Lower leg skin (tissue), 4 donors: ENCODE results near the gene NOC2L. TPM values are rescaled to one million over a fixed set of nuclear protein-coding genes. Genes with fewer than 3 reads are reported as not detected.

ENCODE experiments used
- DNase-seq, 2 donors: peaks; one replicate each; pipeline ENCODE4 v3.0.0-alpha.2; 2019; ENCODE audit warnings: low spot score in 2 of 2
- H3K4me3 ChIP-seq: fragments of 200-600 bp; sonication (generic); 2 replicates; pipeline ENCODE4 v1.5.1; 2017; ENCODE audit warnings: mild to moderate bottlenecking, low read depth; ENCODE audit not compliant: poor library complexity, severe bottlenecking
- POLR2A ChIP-seq, 2 donors: fragments of 450-650 bp; IDR thresholded peaks; one replicate each; pipeline ENCODE4 v1.6.1; 2016 to 2017; ENCODE audit warnings: antibody characterized with exemption in 2 of 2, mild to moderate bottlenecking in 1 of 2, moderate library complexity in 1 of 2
- WGBS, 2 donors: methylation state at CpG; one replicate each; pipeline ENCODE4 v1.1.5; 2018; 5-methylcytosine and 5-hydroxymethylcytosine counted together
- intact Hi-C: fragments of 100-400 bp; cut with DNase I; formaldehyde crosslinking; loops from one replicate; pipeline ENCODE4 v1.15.0; 2023; ENCODE audit warnings: low total_unique reads
- total RNA-seq, 4 donors: library from RNA; depleted of rRNA; stranded (reverse); fragments of >200 nt; gene quantifications; one replicate each; pipeline ENCODE4 v1.1.0, GENCODE V29; 2016
- TF ChIP-seq, protein P1 (sequence below), 3 donors: fragments of 450-650 bp; IDR thresholded peaks; one replicate each; pipeline ENCODE4 v1.5.1; 2016; ENCODE audit warnings: antibody characterized with exemption in 3 of 3, mild to moderate bottlenecking in 3 of 3, moderate library complexity in 2 of 3

Gene NOC2L
- total RNA-seq, 4 donors from 2014 or later: 44.7 to 67.8 (median 59.6) TPM

- no peak for DNase-seq
- H3K4me3 ChIP-seq: no peak overlapping the region
- WGBS, 2 donors: 90 to 94% methylated on average over 33 to 37 of the region's 51 CpGs
- intact Hi-C loops: no loop called here
- TF ChIP-seq, protein P1, sequence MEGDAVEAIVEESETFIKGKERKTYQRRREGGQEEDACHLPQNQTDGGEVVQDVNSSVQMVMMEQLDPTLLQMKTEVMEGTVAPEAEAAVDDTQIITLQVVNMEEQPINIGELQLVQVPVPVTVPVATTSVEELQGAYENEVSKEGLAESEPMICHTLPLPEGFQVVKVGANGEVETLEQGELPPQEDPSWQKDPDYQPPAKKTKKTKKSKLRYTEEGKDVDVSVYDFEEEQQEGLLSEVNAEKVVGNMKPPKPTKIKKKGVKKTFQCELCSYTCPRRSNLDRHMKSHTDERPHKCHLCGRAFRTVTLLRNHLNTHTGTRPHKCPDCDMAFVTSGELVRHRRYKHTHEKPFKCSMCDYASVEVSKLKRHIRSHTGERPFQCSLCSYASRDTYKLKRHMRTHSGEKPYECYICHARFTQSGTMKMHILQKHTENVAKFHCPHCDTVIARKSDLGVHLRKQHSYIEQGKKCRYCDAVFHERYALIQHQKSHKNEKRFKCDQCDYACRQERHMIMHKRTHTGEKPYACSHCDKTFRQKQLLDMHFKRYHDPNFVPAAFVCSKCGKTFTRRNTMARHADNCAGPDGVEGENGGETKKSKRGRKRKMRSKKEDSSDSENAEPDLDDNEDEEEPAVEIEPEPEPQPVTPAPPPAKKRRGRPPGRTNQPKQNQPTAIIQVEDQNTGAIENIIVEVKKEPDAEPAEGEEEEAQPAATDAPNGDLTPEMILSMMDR (IDR thresholded peaks at IDR 0.05): no peak
- TF ChIP-seq POLR2A (IDR thresholded peaks at IDR 0.05): no peak
These were observed 5.9 kb upstream of the NOC2L start for GRCh38 chr1:964691-965525.

DNA sequence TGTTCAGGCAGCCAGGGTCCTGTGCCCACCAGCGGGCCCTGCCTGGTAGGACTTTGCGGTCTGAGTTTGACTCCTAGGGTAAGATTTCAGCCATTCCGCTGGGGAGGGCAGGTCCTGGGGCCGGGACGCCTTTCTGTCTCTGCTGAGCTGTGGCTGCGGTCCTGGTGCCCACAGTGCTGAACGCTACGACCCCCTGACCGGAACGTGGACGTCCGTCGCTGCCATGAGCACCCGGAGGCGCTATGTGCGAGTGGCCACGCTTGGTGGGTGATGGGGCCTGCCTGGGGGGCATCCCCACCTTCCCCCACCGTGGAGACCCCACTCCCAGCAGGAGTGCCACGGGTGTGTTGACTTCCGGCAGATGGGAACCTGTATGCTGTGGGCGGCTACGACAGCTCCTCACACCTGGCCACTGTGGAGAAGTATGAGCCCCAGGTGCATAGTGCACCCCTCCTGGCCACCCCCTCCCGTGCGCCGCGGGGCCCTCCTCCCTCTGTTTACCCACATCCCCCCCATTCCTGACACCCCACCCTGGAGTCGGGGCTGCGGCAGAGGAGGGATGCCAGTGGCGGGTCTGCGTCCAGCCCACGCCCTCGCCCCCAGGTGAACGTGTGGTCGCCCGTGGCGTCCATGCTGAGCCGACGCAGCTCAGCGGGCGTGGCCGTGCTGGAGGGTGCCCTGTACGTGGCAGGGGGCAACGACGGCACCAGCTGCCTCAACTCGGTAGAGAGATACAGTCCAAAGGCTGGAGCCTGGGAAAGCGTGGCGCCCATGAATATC, 4.9 kb upstream of the NOC2L start:
- H3K4me3 ChIP-seq: no peak overlapping the region
- WGBS, 2 donors: 83 to 86% methylated on average over 22 to 30 of the region's 47 CpGs
- no peak for DNase-seq
- TF ChIP-seq POLR2A (IDR thresholded peaks at IDR 0.05): no peak
- TF ChIP-seq, protein P1 (IDR thresholded peaks at IDR 0.05): no peak
- intact Hi-C loops: no loop called here

DNA sequence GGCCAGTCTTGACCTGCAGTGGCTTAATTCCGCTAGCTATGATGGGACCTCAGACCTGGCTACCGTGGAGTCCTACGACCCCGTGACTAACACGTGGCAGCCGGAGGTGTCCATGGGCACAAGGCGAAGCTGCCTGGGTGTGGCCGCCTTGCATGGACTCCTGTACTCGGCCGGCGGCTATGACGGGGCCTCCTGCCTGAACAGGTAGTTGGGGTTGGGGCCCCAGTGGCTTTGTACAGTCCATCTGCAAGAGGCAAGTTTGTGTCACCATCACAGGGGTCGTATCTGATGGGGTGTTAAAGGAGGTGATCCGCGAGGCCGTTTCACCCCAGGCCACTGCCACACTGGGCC, 4.2 kb upstream of the NOC2L start:
- TF ChIP-seq, protein P1 (IDR thresholded peaks at IDR 0.05): no peak
- TF ChIP-seq POLR2A (IDR thresholded peaks at IDR 0.05): no peak
- 82 to 92% methylated on average over 15 to 16 of the region's 16 CpGs for WGBS, 2 donors
- no peak for DNase-seq
- intact Hi-C loops: no loop called here
- no peak overlapping the region for H3K4me3 ChIP-seq

DNA sequence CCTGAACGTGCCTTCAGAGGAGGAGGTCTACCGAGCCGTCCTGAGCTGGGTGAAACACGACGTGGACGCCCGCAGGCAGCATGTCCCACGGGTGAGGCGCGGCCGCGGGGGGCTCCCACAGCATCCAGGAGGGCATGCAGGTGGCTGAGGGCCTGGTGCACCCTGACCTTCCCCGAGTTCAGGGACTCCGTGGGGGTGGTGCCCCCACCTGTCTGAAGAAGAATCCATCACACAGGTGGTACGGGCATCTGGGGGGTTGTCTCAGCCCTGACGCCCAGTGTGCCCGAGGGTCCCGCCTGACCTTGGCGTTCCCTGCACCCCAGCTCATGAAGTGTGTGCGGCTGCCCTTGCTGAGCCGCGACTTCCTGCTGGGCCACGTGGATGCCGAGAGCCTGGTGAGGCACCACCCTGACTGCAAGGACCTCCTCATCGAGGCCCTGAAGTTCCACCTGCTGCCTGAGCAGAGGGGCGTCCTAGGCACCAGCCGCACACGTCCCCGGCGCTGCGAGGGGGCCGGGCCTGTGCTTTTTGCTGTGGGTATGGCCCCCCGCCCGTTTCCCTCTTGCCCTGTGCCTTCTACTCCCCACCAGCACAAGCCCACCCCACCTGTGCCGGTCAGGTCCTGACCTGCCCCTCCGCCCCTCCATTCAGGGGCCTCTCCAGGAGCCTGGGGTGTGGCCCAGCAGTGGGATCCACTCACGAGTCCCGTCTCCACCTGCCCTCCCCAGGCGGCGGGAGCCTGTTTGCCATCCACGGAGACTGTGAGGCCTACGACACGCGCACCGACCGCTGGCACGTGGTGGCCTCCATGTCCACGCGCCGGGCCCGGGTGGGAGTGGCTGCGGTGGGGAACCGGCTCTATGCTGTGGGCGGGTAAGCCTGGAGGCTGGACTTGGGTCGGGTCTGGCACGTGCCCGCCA, 3.6 kb upstream of the NOC2L start:
- 93% methylated on average over 24 to 44 of the region's 57 CpGs for WGBS, 2 donors
- H3K4me3 ChIP-seq: no peak overlapping the region
- TF ChIP-seq POLR2A (IDR thresholded peaks at IDR 0.05): no peak
- TF ChIP-seq, protein P1 (IDR thresholded peaks at IDR 0.05): no peak
- DNase-seq: no peak
- intact Hi-C loops: no loop called here

GRCh38 chr1:961132-961669, 2.1 kb upstream of the NOC2L start:
- TF ChIP-seq POLR2A (IDR thresholded peaks at IDR 0.05): no peak
- TF ChIP-seq, protein P1 (IDR thresholded peaks at IDR 0.05): no peak
- intact Hi-C loops: no loop called here

More at GRCh38 chr1:961132-961669, 2.1 kb upstream of the NOC2L start:
- DNase-seq: no peak
- H3K4me3 ChIP-seq: peak overlapping the region; percentile 55
- WGBS, 2 donors: 27 to 62% methylated on average over 6 to 31 of the region's 56 CpGs
